ENCODE measurements around the gene KRTAP7-1.

DNA sequence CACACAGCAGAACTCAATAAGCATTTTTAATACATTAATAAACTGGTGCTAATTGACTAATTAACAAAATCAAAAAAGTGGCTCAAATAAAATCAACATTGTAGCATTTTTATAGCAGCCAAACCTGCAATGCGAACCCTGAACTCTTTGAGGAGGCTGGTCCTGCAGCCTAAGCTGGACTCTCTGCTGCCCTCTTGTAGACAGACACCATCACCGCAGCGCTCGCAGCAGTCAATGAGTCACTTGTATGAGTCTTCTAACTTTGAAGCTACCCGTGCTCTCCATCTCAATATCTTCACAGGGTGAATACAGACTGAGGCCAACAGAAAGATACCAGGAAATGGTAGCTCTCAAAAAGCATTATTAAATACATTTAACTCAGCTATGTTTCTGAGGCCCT, 9.7 kb upstream of the KRTAP7-1 start:
- TF ChIP-seq, protein P1, sequence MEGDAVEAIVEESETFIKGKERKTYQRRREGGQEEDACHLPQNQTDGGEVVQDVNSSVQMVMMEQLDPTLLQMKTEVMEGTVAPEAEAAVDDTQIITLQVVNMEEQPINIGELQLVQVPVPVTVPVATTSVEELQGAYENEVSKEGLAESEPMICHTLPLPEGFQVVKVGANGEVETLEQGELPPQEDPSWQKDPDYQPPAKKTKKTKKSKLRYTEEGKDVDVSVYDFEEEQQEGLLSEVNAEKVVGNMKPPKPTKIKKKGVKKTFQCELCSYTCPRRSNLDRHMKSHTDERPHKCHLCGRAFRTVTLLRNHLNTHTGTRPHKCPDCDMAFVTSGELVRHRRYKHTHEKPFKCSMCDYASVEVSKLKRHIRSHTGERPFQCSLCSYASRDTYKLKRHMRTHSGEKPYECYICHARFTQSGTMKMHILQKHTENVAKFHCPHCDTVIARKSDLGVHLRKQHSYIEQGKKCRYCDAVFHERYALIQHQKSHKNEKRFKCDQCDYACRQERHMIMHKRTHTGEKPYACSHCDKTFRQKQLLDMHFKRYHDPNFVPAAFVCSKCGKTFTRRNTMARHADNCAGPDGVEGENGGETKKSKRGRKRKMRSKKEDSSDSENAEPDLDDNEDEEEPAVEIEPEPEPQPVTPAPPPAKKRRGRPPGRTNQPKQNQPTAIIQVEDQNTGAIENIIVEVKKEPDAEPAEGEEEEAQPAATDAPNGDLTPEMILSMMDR (IDR thresholded peaks at IDR 0.05; ENCODE audit: insufficient read depth, low read length), result peak; percentile 34
- TF ChIP-seq, protein P2, sequence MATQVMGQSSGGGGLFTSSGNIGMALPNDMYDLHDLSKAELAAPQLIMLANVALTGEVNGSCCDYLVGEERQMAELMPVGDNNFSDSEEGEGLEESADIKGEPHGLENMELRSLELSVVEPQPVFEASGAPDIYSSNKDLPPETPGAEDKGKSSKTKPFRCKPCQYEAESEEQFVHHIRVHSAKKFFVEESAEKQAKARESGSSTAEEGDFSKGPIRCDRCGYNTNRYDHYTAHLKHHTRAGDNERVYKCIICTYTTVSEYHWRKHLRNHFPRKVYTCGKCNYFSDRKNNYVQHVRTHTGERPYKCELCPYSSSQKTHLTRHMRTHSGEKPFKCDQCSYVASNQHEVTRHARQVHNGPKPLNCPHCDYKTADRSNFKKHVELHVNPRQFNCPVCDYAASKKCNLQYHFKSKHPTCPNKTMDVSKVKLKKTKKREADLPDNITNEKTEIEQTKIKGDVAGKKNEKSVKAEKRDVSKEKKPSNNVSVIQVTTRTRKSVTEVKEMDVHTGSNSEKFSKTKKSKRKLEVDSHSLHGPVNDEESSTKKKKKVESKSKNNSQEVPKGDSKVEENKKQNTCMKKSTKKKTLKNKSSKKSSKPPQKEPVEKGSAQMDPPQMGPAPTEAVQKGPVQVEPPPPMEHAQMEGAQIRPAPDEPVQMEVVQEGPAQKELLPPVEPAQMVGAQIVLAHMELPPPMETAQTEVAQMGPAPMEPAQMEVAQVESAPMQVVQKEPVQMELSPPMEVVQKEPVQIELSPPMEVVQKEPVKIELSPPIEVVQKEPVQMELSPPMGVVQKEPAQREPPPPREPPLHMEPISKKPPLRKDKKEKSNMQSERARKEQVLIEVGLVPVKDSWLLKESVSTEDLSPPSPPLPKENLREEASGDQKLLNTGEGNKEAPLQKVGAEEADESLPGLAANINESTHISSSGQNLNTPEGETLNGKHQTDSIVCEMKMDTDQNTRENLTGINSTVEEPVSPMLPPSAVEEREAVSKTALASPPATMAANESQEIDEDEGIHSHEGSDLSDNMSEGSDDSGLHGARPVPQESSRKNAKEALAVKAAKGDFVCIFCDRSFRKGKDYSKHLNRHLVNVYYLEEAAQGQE (IDR thresholded peaks at IDR 0.05; ENCODE audit: insufficient replicate concordance, low read depth), result no peak
- TF ChIP-seq POLR2AphosphoS5 (IDR thresholded peaks at IDR 0.05; ENCODE audit: low read depth) (no peak), GABPA (IDR thresholded peaks at IDR 0.05; ENCODE audit: low read depth) (no peak), SPI1 (IDR thresholded peaks at IDR 0.05; ENCODE audit: borderline replicate concordance, low read depth) (no peak)

Measured in HL-60 (cell line).